GM19324 (cell line): Measurements from ENCODE around the gene TMEM145.

ENCODE experiments used
- ATAC-seq: cut with Tn5 transposase; IDR thresholded peaks from one replicate; pipeline ENCODE4 v1.9.1; 2021; ENCODE audit warnings: mild to moderate bottlenecking, moderate library complexity; ENCODE audit not compliant: unreplicated experiment, low FRiP score

The TMEM145 gene

DNA sequence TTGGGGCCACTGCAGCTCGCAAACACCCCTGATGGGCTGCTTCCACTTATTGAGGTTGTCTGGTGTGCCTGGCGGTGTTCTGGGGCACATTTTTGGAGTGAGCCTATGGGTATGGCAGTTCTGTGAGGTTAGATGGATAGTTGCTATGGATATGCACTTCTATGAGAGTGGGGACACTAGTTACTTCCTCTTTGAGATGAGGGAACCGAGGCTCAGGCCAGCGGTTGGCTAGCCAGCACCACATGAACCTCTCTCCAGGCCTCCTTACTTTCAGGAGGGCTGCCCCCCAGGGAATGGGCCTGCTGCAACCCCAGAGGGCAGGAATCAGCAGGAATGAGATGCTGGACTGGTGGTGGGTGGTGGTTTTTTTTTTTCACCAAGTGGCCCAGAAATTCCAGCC is 24.7 kb upstream of the TMEM145 start:
- ATAC-seq: no peak

DNA sequence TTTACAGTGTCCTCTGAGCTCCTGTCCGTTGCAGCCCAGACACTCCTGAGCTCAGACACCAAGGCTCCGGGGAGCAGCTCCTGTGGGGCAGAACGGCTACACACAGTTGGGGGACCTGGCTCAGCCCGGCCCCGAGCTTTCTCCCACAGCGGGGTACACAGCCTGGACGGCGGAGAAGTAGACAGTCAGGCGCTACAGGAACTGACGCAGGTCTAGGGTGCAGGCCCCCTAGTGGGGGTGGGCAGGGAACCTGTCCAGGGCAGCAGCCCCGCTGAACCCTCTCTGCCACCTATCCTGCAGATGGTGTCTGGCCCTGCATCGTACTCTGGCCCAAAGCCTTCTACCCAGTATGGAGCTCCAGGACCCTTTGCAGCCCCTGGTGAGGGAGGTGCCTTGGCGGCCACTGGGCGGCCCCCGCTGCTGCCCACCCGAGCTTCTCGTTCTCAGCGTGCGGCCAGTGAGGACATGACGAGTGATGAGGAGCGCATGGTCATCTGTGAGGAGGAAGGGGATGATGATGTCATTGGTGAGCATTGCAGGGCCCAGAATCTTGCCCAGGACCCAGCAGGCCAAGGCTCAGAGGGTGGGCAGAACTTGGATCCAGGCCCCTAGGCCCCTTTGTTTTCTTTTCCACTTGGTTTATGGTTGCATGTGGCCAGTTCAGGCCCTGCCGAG is 24.1 kb upstream of the TMEM145 start:
- ATAC-seq: no peak

- no peak for ATAC-seq
Observed at GRCh38 chr19:42289556-42290041, 23.5 kb upstream of the TMEM145 start.

- no peak for ATAC-seq
Observed at GRCh38 chr19:42290136-42290522, 23.0 kb upstream of the TMEM145 start.

- ATAC-seq: no peak
Observed at GRCh38 chr19:42290523-42291434, 22.3 kb upstream of the TMEM145 start.

GRCh38 chr19:42291435-42291810 is 21.7 kb upstream of the TMEM145 start:
- ATAC-seq: no peak

DNA sequence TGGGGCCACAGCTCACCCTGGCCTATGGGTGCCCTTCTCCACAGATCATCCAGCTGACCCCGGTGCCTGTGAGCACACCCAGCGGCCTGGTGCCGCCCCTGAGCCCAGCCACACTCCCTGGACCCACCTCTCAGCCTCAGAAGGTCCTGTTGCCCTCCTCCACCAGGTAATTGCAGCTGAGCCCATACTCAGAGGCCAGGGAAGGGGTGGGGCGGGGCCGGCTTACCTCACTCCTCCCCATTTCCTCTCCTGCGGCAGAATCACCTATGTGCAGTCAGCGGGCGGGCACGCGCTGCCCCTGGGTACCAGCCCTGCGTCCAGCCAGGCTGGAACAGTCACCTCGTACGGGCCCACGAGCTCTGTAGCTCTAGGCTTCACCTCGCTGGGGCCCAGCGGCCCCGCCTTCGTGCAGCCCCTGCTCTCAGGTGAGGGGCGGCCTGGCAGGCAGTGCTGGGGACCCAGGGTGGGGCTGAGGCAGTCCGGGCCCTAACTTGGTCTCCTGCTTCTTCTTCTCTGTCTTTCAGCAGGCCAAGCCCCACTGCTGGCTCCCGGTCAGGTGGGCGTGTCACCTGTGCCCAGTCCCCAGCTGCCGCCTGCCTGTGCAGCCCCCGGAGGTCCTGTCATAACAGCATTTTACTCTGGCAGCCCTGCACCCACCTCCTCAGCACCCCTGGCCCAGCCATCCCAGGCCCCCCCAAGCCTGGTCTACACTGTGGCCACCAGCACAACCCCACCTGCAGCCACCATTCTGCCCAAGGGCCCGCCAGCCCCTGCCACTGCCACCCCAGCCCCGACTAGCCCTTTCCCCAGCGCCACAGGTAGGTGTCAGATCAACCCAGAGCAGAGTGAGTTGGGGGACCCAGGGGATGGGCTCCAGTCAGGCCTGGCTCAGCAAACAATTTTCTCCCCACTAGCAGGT is 20.8 kb upstream of the TMEM145 start:
- ATAC-seq: no peak

DNA sequence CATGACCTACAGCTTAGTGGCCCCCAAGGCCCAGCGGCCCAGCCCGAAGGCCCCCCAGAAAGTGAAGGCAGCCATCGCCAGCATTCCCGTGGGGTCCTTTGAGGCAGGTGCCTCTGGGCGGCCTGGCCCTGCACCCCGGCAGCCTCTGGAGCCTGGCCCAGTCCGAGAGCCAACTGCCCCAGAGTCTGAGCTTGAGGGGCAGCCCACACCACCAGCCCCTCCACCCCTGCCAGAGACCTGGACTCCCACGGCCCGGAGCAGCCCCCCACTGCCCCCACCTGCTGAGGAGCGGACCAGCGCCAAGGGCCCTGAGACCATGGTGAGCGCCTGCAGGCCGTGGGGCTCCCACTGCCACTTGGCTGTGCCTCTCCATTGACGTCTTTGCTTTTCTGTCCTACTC is 20.1 kb upstream of the TMEM145 start:
- ATAC-seq: no peak

GRCh38 chr19:42293540-42293939 is 19.6 kb upstream of the TMEM145 start:
- no peak for ATAC-seq

DNA sequence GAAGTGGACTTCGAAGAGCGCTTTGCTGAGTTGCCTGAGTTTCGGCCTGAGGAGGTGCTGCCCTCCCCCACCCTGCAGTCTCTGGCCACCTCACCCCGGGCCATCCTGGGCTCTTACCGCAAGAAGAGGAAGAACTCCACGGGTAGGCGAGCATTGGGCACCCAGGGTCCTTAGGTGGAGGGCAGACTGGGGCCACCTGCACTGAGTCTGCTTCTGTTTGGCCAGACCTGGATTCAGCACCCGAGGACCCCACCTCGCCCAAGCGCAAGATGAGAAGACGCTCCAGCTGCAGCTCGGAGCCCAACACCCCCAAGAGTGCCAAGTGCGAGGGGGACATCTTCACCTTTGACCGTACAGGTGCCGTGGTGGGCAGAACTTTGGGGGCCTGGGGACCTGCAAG is 19.2 kb upstream of the TMEM145 start:
- no peak for ATAC-seq

GRCh38 chr19:42294471-42295137 is 18.5 kb upstream of the TMEM145 start:
- ATAC-seq: no peak

DNA sequence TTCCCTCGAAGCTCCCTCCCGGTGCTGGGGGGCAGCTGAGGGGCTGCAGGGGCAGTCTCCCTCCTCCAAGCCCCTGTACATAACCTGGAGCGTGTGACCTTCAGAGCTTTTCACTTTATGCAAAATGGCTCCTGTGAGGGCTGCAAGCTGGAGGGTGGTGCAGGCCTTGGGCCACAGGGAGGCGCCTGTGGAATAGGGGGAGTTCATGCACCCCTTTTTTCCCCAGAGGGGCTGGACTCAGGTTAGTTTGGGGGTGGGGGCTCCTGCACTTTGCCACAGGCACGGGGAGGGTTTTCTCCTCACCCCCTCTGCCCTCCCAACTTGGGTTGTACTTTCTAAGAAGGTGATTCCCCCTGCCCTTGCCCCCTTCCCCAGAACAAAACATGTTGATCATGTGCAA is 17.8 kb upstream of the TMEM145 start:
- ATAC-seq: no peak

DNA sequence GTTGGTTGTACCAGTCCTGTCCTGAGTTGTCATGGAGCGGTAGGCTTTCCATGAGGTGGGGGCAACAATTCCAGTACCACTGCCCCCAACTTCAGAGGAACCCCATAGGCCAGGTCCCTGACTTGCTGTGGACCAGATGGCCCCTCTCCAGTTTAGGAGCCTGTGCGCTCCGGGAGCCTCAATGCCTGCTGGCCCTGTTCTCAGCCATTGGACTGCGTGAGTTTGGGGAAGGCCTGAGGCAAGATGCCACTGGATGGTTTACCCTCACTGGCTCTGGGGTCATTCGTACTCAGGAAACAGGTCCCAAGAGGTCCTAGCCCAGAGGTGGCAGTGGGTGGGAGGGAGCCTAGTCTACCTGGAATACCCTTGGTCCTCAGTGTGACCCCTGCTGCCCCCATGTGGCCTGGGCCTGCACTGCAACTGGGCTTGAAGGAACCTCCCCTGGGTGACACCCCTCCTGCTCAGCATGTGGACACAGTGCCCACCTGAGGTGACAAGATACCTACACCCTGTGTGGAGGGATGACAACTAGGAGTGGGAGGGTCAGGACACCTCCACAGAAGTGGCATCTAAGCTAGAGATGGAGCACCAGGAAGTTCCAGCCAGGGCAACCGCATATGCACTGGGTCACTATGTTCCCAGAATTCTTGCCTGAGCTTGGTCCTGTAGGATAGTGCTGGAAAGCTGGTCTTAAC is 17.1 kb upstream of the TMEM145 start:
- ATAC-seq: no peak

- no peak for ATAC-seq
Observed at GRCh38 chr19:42297039-42297438, 16.1 kb upstream of the TMEM145 start.

- ATAC-seq: no peak
Observed at GRCh38 chr19:42301646-42302203, 11.4 kb upstream of the TMEM145 start, which contains the start of gene PRR19. TSS of gene PRR19 (plus strand) at chr19:42302132. CDS start at chr19:42309585, 7,453 bp downstream.

- ATAC-seq: no peak
Observed at GRCh38 chr19:42303101-42303464, 10.0 kb upstream of the TMEM145 start.

- ATAC-seq: no peak
Observed at GRCh38 chr19:42303876-42304275, 9.2 kb upstream of the TMEM145 start.

DNA sequence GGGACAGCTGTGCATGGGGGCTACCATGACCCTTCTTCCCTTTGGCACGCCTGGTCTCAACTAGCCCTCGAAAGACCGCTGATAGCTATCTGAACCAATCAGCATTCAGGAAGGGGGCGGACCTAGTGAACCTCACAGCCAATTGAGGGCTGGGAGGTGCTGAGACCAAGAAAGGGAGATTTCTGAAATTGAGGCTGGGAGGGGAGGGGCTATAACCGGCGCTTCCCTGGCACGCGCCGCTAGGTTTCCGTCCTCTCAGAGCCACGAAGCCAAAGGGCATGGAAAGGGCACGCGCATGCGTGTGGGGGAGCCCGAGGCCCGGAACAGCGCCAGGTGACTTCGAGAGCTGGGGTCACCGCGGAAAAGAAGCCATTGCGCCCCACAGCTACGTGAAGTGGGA is 6.5 kb upstream of the TMEM145 start:
- ATAC-seq: no peak

GRCh38 chr19:42309686-42310085 is 3.4 kb upstream of the TMEM145 start:
- ATAC-seq: no peak
